Upper lobe of right lung (tissue), 1 donor: ENCODE measurements around the gene CHID1. TPM values are rescaled to one million over a fixed set of nuclear protein-coding genes. Genes with fewer than 3 reads are reported as not detected.

Experiments used
- ATAC-seq: fragments of 200-7000 bp; cut with Tn5 transposase; one replicate; pipeline ENCODE4 v1.9.1; 2020; ENCODE audit warnings: mild to moderate bottlenecking, moderate library complexity
- DNase-seq: peaks from one replicate; pipeline ENCODE4 v3.0.0-alpha.2; 2020
- H3K27ac ChIP-seq: fragments of 200-600 bp; one replicate; pipeline ENCODE4 v1.8.0; 2022
- H3K27me3 ChIP-seq: fragments of 200-600 bp; one replicate; pipeline ENCODE4 v1.8.0; 2022; ENCODE audit warnings: mild to moderate bottlenecking
- H3K36me3 ChIP-seq: fragments of 200-600 bp; one replicate; pipeline ENCODE4 v1.8.0; 2022
- H3K4me1 ChIP-seq: fragments of 200-600 bp; one replicate; pipeline ENCODE4 v1.8.0; 2022
- H3K4me3 ChIP-seq: fragments of 200-600 bp; one replicate; pipeline ENCODE4 v1.8.0; 2022; ENCODE audit warnings: mild to moderate bottlenecking
- H3K9me3 ChIP-seq: fragments of 200-600 bp; one replicate; pipeline ENCODE4 v1.8.0; 2022
- intact Hi-C: fragments of 100-400 bp; cut with DNase I; formaldehyde crosslinking; loops from one replicate; pipeline ENCODE4 v1.11.0; 2022
- total RNA-seq: library from RNA; stranded (reverse); fragmentation: NEBNext Ultra II Directional; extraction: Animal tissue kit (Norgen Biotek cat#: 25700); gene quantifications from one replicate; pipeline ENCODE4 v1.2.1, GENCODE V29; 2021
- TF ChIP-seq, protein P1 (sequence below): fragments of 200-600 bp; IDR thresholded peaks from one replicate; pipeline ENCODE4 v1.8.0; 2022; ENCODE audit warnings: antibody characterized with exemption
- donor health status: DM: no; HTN: yes; CAD: no; lungs with severe emphysema.

The CHID1 gene
- total RNA-seq, 1 donor from 2014 or later: 52.9 TPM

DNA sequence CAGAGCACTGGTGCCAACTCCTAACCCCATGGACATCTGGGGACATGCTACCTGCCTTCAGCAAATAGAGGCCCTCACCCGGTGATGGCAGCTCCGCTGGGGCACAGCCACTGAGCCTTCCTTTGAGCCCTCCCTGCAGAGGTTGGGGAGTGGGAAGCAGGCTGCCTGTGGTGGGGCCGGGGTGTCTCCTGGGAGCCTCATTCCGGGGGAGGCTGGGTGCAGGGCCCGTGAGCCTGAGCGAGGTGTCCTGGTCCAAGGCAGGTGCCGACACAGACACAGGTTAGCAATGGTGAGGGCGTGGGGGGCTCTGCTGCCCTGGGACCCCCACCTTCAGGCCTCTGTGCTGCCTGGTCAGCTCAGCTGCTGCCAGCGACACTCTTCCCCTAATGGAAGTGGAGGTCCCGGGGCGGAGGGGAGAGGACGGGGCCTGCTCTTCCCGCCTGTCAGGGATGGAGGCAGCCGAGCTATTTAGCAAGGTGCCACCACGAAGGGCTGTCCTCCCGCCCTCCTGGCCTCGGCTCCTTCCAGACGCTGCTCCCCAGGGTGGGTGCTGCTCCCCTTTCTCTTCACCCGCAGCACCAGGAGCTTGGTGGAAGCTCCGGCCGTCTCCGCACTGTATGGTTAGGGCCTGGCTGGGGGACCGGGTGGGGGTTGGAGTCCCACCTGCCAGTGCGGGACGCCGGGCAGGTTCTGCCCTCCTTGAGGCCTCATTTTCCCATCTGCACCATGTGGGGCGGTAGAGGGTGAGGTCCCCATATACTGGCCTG lies 56.7 kb downstream of the CHID1 start:
- intact Hi-C loops: no loop called here
- Histone ChIP-seq H3K27me3 (no peaks in the 10 kb centered on the region), H3K27ac (no peak overlapping the region), H3K4me3 (no peak overlapping the region), H3K4me1 (peaks cover 11% of the 10 kb centered on the region), H3K9me3 (no peaks in the 10 kb centered on the region), H3K36me3 (no peaks in the 10 kb centered on the region)
- ATAC-seq (no peak), DNase-seq (no peak)
- TF ChIP-seq, protein P1, sequence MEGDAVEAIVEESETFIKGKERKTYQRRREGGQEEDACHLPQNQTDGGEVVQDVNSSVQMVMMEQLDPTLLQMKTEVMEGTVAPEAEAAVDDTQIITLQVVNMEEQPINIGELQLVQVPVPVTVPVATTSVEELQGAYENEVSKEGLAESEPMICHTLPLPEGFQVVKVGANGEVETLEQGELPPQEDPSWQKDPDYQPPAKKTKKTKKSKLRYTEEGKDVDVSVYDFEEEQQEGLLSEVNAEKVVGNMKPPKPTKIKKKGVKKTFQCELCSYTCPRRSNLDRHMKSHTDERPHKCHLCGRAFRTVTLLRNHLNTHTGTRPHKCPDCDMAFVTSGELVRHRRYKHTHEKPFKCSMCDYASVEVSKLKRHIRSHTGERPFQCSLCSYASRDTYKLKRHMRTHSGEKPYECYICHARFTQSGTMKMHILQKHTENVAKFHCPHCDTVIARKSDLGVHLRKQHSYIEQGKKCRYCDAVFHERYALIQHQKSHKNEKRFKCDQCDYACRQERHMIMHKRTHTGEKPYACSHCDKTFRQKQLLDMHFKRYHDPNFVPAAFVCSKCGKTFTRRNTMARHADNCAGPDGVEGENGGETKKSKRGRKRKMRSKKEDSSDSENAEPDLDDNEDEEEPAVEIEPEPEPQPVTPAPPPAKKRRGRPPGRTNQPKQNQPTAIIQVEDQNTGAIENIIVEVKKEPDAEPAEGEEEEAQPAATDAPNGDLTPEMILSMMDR: no peak

DNA sequence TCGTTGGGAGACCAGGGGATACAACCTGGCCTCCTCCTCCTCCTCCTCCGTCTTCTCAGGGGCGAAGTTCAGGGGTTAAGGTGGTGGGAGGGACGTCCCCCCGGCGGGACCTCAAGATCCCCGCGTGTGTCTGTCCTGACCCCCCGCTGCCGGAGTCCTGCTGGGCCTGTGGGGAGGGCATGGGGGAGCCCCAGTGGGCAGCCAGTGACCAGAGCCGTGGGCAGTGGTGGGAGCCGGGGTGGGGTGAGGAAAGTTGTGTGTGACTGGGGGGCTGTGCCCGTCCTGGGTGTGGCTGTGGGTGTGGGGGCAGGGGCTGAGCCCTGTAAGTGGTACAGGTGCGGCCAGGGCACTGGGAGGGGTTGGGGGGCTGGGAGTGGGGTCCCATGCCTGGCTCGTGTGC lies 57.8 kb downstream of the CHID1 start:
- Histone ChIP-seq H3K4me3 (no peak overlapping the region), H3K4me1 (peaks cover 22% of the 10 kb centered on the region), H3K27ac (no peak overlapping the region), H3K36me3 (no peaks in the 10 kb centered on the region), H3K9me3 (no peaks in the 10 kb centered on the region), H3K27me3 (no peaks in the 10 kb centered on the region)
- intact Hi-C loops: no loop called here
- DNase-seq (no peak), ATAC-seq (no peak)
- TF ChIP-seq, protein P1: no peak

GRCh38 chr11:850775-851763 lies 59.5 kb downstream of the CHID1 start:
- no peaks in the 10 kb centered on the region for H3K9me3 ChIP-seq
- H3K36me3 ChIP-seq: no peaks in the 10 kb centered on the region
- DNase-seq: no peak
- peaks cover 30% of the 10 kb centered on the region for H3K4me1 ChIP-seq
- intact Hi-C loops: no loop called here
- no peak overlapping the region for H3K4me3 ChIP-seq
- TF ChIP-seq, protein P1: no peak
- H3K27ac ChIP-seq: no peak overlapping the region
- ATAC-seq: no peak
- no peaks in the 10 kb centered on the region for H3K27me3 ChIP-seq

DNA sequence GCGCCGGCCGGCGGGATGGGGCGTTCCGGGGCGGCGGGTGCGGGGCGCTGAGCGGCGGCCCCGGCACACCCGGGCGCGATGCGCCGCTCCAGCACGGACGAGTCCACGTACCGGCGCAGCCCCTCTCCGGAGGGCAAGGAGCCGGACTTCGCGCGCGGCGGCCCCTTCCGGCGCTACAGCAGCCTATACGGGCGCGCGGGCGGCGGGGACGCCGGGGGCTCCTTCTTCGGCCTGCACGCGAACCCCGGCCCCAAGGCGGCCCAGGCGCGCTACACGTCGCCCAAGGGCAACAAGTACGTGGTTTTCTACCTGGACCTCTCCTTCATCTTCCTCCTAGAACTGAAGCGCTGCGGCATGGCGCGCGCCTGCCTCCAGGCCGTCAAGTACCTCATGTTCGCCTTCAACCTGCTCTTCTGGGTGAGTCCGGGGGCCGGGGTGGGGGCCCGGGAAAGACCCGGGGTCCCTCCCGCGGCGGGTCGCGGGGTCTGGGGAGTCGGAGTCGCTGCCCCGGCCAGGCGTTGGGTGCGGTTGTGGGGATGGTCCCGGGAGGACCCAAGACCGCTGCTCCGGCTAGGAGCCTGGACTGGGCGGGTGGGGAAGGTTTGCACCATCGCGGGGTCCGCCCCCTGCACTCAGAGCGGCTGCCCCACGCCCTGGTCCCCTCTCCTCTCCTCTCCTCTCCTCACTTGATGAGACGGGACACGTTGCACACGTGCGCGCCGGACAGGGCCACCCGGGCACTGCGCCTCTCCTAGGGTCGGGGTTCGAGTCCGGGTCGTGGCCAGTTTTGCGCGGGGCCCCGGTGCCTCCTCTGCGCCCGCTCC lies 60.4 kb downstream of the CHID1 start:
- intact Hi-C loops: no loop called here
- Histone ChIP-seq H3K27ac (no peak overlapping the region), H3K27me3 (no peaks in the 10 kb centered on the region), H3K4me1 (peaks cover 39% of the 10 kb centered on the region), H3K4me3 (peak overlapping the region; percentile 23), H3K9me3 (no peaks in the 10 kb centered on the region), H3K36me3 (no peaks in the 10 kb centered on the region)
- no peak for ATAC-seq
- TF ChIP-seq, protein P1: no peak
- DNase-seq: no peak

- TF ChIP-seq, protein P1: no peak
- H3K4me3 ChIP-seq: peak overlapping the region; percentile 44
- DNase-seq: no peak
- no peaks in the 10 kb centered on the region for H3K9me3 ChIP-seq
- no peaks in the 10 kb centered on the region for H3K27me3 ChIP-seq
- intact Hi-C loops: no loop called here
- peaks cover 43% of the 10 kb centered on the region for H3K4me1 ChIP-seq
- no peak for ATAC-seq
- no peak overlapping the region for H3K27ac ChIP-seq
- H3K36me3 ChIP-seq: no peaks in the 10 kb centered on the region
These were observed 61.3 kb downstream of the CHID1 start for GRCh38 chr11:849104-849824.
